Erythroblast (primary cell): ENCODE results near the gene RALBP1.

Experiments used
- GATA1 ChIP-seq: IDR thresholded peaks from 2 replicates; pipeline ENCODE4 v1.6.1; 2011; ENCODE audit warnings: low read depth, mild to moderate bottlenecking, control low read depth, low read length, moderate library complexity
- POLR2A ChIP-seq: IDR thresholded peaks from 2 replicates; pipeline ENCODE4 v1.6.1; 2011; ENCODE audit warnings: mild to moderate bottlenecking, low read length

DNA sequence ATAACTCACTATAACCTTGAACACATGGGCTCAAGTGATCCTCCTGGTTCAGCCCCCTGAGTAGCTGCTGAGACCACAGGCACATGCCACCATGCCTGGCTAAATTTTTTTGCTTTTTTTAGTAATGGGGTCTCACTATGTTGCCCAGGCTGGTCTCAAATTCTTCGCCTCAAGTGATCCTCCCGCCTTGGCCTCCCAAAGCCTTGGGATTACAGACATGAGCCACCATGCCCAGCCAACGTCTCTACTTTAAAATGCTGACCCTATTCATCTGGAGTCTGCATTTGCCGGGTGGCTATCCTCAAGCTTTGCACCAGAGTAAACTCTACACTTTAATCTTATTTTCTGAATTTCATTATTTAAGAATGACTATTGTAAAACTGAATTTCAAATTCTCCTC lies 37.6 kb upstream of the RALBP1 start:
- TF ChIP-seq POLR2A = no peak
- TF ChIP-seq GATA1 = no peak
